ENCODE measurements around the gene IFT74.

GRCh38 chr9:26956860-26957233 is 635 bp downstream of the IFT74 start:
- TF ChIP-seq CTCF (IDR thresholded peaks at IDR 0.05 in 8 of 11, conservative IDR thresholded peaks at IDR 0.05 in 3 of 11): no peak
- TF ChIP-seq POLR2A (IDR thresholded peaks at IDR 0.05): no peak
- TF ChIP-seq POLR2AphosphoS5 (IDR thresholded peaks at IDR 0.05): no peak

All from spleen (tissue), 7 donors.